NCI-H2196 (cell line): ENCODE data around the gene LGI2.

Experiments
- DNase-seq: peaks from one replicate; lab custom pipeline; 2025; ENCODE audit not compliant: unreplicated experiment; lab: John Stamatoyannopoulos, UW

The LGI2 gene

DNA sequence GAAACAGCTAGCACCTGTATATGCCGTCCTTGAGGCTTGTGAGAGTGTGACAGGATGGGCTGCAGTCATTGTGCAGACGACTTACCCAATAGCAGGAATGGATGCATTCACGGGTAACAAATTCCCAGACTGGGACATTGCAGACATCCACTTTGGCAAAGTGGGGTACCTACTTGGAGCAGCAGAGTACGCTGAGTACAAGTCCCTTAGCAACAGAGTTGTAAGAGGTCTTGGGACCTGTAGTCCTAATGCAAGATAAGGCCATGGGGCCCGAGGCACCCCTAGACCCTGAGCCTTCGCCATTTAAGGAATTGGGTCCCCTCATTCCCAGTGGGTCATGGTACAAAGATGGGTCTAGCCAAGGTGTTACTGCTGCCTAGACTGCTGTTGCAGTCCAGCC, 62.5 kb downstream of the LGI2 start:
- DNase-seq: no peak

DNA sequence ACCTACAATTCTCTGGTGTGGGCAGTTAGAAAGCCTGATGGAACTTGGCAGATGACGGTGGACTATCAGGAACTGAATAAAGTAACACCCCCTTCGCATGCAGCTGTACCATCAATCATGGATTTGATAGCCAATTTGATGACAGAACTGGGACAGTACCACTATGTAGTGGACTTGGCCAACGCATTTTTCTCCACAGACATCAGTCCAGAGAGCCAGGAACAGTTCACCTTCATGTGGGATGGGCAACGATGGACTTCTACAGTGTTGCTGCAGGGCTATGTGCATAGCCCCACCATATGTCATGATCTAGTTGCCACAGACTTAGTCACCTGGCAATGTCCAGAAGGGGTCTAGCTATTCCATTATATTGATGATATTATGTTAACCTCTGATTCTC, 63.4 kb downstream of the LGI2 start:
- no peak for DNase-seq

DNA sequence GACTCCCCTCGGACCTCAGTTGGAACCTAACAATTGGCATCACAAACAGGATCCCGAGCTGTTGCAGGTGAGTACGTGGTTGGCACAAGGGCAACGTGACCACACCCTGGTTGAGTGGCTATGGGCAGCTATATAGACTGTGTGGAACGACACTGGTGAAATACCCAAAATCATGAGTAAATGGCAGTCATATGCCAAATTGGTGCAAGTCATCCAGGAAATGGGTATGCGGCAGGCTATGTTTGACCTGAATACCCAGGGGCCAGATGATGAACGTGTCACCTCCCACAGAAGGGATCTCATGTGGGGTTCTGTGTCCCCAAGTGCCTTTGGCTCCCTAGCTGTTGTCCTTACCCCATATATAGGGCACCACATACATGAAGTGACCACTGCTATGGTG, 64.7 kb downstream of the LGI2 start:
- DNase-seq: no peak

DNA sequence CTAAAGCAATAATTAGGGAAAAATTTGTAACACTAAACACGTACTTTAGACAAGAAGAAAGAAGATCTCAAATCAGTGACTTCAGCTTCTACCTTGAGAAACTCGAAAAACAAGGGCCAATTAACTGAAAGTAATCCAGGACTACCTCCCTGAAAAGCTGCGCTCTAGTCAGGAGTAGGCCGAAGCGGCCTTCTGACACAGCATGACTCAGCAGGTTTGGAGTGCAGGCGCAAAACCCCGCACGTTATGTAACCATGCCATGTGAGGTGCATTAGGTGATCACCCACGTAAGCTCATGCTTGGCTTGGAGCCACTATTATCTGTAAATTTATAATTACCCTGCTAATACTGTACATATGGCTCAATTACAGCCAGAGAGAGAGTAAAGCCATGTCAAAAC, 65.1 kb downstream of the LGI2 start:
- DNase-seq: no peak

DNA sequence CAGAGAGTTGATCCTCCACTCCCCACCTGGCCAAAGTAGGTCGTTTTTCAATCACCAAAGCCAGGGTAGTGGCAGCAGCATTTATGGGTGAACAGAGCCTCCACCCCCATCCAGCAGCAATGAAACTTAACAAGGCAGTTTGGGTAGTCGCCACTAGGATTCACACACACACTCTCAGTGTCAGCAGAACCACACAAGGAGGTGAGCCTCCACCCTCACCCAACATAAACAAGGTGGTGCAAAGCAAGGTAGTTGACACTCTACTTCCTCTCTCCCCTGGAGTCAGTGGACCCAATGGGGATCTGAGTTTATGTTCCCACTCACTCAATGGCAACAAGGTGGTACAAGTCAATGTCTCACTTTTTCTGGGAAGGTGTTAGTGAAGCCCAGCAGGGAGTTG, 67.5 kb downstream of the LGI2 start:
- no peak for DNase-seq

DNA sequence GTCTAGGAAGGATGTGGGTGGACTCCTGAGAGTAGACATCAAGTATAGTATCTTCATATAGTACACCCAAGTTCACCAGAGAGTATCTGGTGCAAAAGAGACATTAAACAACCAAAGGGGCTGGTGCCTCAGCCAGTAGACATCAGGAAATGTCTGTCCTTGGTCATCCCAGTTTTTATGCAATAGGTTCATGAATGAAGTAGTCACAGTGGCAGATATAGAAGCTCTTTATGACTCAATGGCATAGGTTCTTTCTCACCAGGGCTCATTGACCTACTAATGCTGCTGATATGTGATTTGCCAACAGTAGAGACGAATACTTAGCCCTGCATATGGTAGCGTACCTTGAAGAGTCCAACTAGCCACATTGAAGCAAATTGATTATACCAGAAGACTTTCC, 72.9 kb downstream of the LGI2 start:
- DNase-seq: no peak

DNA sequence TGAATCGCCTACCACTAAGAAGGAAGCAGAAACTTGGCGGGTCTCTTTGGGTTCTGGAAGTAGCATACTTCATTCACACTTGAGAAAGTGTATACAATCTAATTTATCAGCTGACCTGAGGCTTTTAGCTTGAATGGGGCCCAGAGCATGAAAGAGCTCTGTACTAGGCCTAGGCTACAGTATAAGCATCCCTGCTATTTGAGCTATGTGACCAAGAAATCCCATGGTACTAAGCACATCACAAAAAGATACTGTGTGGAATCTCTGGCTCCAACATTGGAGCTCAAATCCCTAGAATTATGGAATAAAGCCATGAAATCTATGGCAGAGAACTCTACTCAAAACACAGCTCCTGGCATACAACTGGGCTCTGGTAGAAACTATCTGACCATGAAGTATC, 74.0 kb downstream of the LGI2 start:
- no peak for DNase-seq

DNA sequence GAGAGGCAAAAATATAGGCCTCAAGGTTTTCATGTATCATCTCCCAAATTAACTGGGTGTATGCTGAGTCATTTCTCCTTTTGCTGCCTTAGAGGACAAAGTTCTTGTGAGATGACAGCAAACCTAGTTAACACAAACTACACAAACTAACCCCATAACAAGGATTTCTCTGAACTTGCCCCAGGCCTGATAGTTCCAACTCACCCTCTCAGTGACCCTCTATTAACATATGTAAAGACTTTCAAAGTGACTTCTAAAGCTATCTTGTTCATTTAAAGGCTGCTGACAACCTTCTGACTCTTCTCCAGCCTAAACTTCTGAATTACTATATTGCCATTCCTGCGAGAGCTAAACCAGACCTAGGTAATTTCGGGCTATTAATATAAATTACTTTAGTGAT, 74.7 kb downstream of the LGI2 start:
- no peak for DNase-seq

DNA sequence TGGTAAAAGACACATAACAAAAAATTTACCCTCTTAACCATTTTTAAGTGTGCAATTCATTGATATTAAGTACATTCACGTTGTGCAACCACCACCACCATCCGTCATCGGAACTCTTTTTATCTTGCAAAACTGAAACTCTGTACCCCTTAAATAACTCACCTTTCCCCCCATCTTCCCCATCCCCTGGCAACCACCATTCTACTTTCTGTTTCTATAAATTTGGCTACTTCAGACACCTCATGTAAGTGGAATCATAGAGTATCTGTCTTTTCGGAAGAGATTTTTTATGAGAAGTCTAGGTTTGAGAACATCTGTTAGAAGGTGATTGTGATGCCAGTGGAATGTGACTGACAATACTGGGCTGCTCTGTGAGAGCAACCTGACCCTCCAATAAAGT, 78.1 kb downstream of the LGI2 start:
- no peak for DNase-seq

DNA sequence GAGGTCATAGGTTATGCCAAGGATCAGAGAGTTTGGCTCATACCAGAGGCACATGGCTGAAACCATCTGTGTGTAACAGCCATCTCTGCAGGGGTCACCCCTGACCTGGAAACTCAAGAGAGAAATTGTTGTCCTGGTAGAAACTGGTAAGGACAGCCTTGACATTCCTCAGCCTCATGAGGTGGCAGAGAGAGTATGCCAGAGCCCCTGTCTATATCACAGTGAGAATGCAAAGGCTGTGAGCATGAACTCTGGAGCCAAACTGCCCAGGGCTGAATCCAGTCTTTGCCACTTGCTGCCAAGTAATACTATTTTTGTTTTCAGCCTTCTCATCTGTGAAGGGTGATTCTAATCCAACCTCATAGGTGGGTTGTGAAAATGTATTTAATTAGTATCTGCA, 80.8 kb downstream of the LGI2 start:
- DNase-seq: no peak
